Measurements from ENCODE around the gene COX7A2. TPM values are rescaled to one million over a fixed set of nuclear protein-coding genes. Genes with fewer than 3 reads are reported as not detected.

Gene COX7A2
- total RNA-seq, 1 experiment from 2014 or later = 516 TPM

DNA sequence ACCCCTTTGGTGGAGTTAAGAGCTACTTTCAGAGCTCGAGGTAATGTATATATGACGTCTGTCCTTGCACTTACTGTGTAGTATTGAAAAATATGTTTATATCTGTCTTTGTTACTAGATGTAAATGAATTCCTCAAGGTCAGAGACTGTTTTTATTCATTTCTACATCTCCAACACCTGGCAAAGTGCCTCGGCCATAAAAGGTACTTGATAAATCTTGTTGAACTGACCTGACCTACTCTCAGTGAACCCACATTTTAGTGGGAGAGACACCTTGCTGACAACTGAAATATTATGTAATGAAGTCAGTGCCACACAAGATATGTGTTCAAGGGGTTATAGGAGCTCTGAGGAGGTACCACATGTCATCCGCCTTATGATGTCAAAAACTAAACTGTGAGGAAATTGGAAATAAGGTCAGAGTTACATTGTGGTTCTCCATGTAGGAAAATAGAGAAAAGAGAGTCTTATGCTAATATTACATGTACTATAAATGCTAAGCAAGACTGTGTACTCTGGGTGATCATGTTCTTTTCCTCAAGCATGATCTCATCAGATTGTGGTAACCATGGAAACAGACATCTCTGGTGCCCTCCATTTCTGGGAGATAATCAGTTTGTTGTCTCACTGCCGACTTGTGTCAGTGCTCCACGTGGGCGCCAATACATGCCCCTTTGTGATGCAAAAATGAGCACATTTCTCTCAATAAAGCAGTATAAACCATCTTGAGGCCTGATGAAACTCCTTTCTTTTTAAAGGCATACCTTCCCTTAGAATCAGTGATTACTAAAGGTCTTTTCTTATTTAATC, 46.7 kb upstream of the COX7A2 start:
- Mint-ChIP-seq H3K27me3 (ENCODE audit: low read depth) (no peaks in the 10 kb centered on the region), H3K36me3 (ENCODE audit: insufficient read depth in 1 of 3, low read depth in 3 of 3) (peaks cover 0 to 4% (median 2%) of the 10 kb centered on the region in 3 experiments; a peak in 2 of 7 replicates), H3K4me3 (no peak overlapping the region), H3K27ac (peak overlapping the region in 1 of 3 experiments; percentile 94; a peak in 4 of 7 replicates), H3K4me1 (peaks cover 29 to 35% of the 10 kb centered on the region in 2 experiments), H3K9me3 (no peaks in the 10 kb centered on the region)
- TF ChIP-seq, protein P1, sequence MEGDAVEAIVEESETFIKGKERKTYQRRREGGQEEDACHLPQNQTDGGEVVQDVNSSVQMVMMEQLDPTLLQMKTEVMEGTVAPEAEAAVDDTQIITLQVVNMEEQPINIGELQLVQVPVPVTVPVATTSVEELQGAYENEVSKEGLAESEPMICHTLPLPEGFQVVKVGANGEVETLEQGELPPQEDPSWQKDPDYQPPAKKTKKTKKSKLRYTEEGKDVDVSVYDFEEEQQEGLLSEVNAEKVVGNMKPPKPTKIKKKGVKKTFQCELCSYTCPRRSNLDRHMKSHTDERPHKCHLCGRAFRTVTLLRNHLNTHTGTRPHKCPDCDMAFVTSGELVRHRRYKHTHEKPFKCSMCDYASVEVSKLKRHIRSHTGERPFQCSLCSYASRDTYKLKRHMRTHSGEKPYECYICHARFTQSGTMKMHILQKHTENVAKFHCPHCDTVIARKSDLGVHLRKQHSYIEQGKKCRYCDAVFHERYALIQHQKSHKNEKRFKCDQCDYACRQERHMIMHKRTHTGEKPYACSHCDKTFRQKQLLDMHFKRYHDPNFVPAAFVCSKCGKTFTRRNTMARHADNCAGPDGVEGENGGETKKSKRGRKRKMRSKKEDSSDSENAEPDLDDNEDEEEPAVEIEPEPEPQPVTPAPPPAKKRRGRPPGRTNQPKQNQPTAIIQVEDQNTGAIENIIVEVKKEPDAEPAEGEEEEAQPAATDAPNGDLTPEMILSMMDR (conservative IDR thresholded peaks at IDR 0.05) = no peak
- Histone ChIP-seq H3K79me1 (ENCODE audit: insufficient read depth, low read depth, low read length, poor library complexity, severe bottlenecking) (no peaks in the 10 kb centered on the region), H3K9ac (ENCODE audit: extremely low read depth, insufficient read length, low read length) (no peak overlapping the region), H4K8ac (replicated peaks; ENCODE audit: insufficient read length, low read depth, low read length) (no peak overlapping the region), H3K56ac (ENCODE audit: insufficient read length, low read depth, low read length) (no peak overlapping the region), H2AK5ac (ENCODE audit: insufficient read length, low read length) (no peak overlapping the region), H3K14ac (ENCODE audit: insufficient read depth, low read length) (no peak overlapping the region), H3K27ac (ENCODE audit: insufficient read length, low read depth, low read length) (no peak overlapping the region), H3K9me3 (ENCODE audit: control insufficient read depth, low read depth, low read length) (no peaks in the 10 kb centered on the region), H3K23ac (ENCODE audit: insufficient read length, low read depth, low read length) (no peak overlapping the region), H3T11ph (ENCODE audit: low read length) (no peak overlapping the region), H2BK20ac (ENCODE audit: low read depth, low read length, poor library complexity, severe bottlenecking) (no peak overlapping the region), H2AFZ (ENCODE audit: low read length) (no peak overlapping the region), H4K20me1 (ENCODE audit: control insufficient read depth, insufficient read depth, insufficient read length) (no peaks in the 10 kb centered on the region), H2BK15ac (ENCODE audit: low read depth, low read length) (no peak overlapping the region), H3K4ac (ENCODE audit: low read depth, low read length) (no peak overlapping the region), H2BK120ac (ENCODE audit: low read depth, low read length, poor library complexity, severe bottlenecking) (no peak overlapping the region), H3K4me1 (ENCODE audit: insufficient read depth, low read length) (peaks cover 2% of the 10 kb centered on the region; the same call in 1 of the 2 replicates), H4K5ac (ENCODE audit: insufficient read length, low read depth, low read length) (no peak overlapping the region), H2BK12ac (ENCODE audit: insufficient read length, low read depth, low read length) (no peak overlapping the region), H4K91ac (ENCODE audit: insufficient read length, low read depth, low read length) (no peak overlapping the region), H3K23me2 (ENCODE audit: insufficient read length, low read depth, low read length, poor library complexity, severe bottlenecking) (no peaks in the 10 kb centered on the region), H3K79me2 (ENCODE audit: insufficient read depth, low read length) (no peaks in the 10 kb centered on the region; the same call in 1 of the 2 replicates), H3K4me2 (ENCODE audit: insufficient read depth, insufficient read length, low read length) (no peak overlapping the region), H3K27me3 (ENCODE audit: insufficient read depth, low read length) (no peaks in the 10 kb centered on the region), H3K18ac (ENCODE audit: insufficient read length, low read depth, low read length) (no peak overlapping the region), H2BK5ac (ENCODE audit: insufficient read length, low read length) (no peak overlapping the region)
- no peak for DNase-seq
- WGBS (ENCODE audit: extremely low coverage, insufficient read length, low lambda C conversion rate) = no CpG with 5 or more reads among the region's 7 CpGs
